K562 (cell line): Measurements from ENCODE around the gene MRPL40. TPM values are rescaled to one million over a fixed set of nuclear protein-coding genes. Genes with fewer than 3 reads are reported as not detected.

Experiments
- ASH1L ChIP-seq: fragments of 450-650 bp; IDR thresholded peaks from 2 replicates; pipeline ENCODE4 v1.6.1; 2018; ENCODE audit warnings: borderline replicate concordance, mild to moderate bottlenecking, low read depth; ENCODE audit not compliant: partially characterized antibody
- BCLAF1 ChIP-seq, 2 experiments: fragments of 450-650 bp in 1 of 2; IDR thresholded peaks; 2 replicates each; pipeline ENCODE4 v1.6.1; 2011 to 2017; ENCODE audit warnings: low read depth in 2 of 2, antibody characterized with exemption in 1 of 2, borderline replicate concordance in 1 of 2, low read length in 1 of 2, mild to moderate bottlenecking in 1 of 2, mixed read lengths in 1 of 2; ENCODE audit not compliant: control insufficient read depth in 1 of 2
- DDX20 ChIP-seq: fragments of 450-650 bp; IDR thresholded peaks from 2 replicates; pipeline ENCODE4 v1.6.1; 2016; ENCODE audit warnings: missing genetic modification characterization, low read depth, mild to moderate bottlenecking, missing compliant biosample characterization, moderate library complexity
- ETV1 ChIP-seq: fragments of 450-650 bp; conservative IDR thresholded peaks from 2 replicates; pipeline ENCODE4 v1.6.1; 2016; ENCODE audit warnings: missing genetic modification characterization, control low read depth, low read depth, missing compliant biosample characterization
- GTF2F1 ChIP-seq: IDR thresholded peaks from 2 replicates; pipeline ENCODE4 v1.6.1; 2011; ENCODE audit warnings: low read depth, low read length, improper control_type of control experiment
- HDGF ChIP-seq: fragments of 450-650 bp; IDR thresholded peaks from 2 replicates; pipeline ENCODE4 v1.6.1; 2016
- IFI16 ChIP-seq: fragments of 250-450 bp; sonication (Bioruptor Pico); IDR thresholded peaks from 2 replicates; pipeline ENCODE4 v2.1.2; 2022; ENCODE audit warnings: mild to moderate bottlenecking, inconsistent platforms
- JUND ChIP-seq, 2 experiments: IDR thresholded peaks; 2 replicates in 1 of 2; 3 replicates in 1 of 2; pipeline ENCODE4 v1.6.1; 2011; ENCODE audit warnings: borderline replicate concordance in 2 of 2, low read depth in 2 of 2, low read length in 2 of 2, improper control_type of control experiment in 1 of 2, missing biosample characterization in 1 of 2, missing genetic modification characterization in 1 of 2, missing genetic modification reagents in 1 of 2
- PPARD ChIP-seq: fragments of 250-450 bp; sonication (Bioruptor Pico); IDR thresholded peaks from 2 replicates; pipeline ENCODE4 v1.8.0; 2022; ENCODE audit warnings: inconsistent platforms, mild to moderate bottlenecking, moderate library complexity
- SMC3 ChIP-seq: conservative IDR thresholded peaks from 2 replicates; pipeline ENCODE4 v1.6.1; 2011; ENCODE audit warnings: low read depth, low read length, improper control_type of control experiment; ENCODE audit not compliant: insufficient read depth
- TEAD2 ChIP-seq: fragments of 450-650 bp; IDR thresholded peaks from 2 replicates; pipeline ENCODE4 v1.6.1; 2016; ENCODE audit warnings: missing genetic modification characterization, control low read depth, missing compliant biosample characterization
- TFAM ChIP-seq: fragments of 250-450 bp; sonication (Bioruptor Pico); conservative IDR thresholded peaks from 2 replicates; pipeline ENCODE4 v1.5.0; 2021; ENCODE audit warnings: mild to moderate bottlenecking, moderate library complexity
- ZBTB5 ChIP-seq: fragments of 450-650 bp; IDR thresholded peaks from 2 replicates; pipeline ENCODE4 v1.6.1; 2017; ENCODE audit warnings: antibody characterized with exemption
- ZNF407 ChIP-seq: fragments of 450-650 bp; IDR thresholded peaks from 2 replicates; pipeline ENCODE4 v1.6.1; 2016; ENCODE audit warnings: low read depth
- ZNF764 ChIP-seq: fragments of 250-450 bp; sonication (Bioruptor Pico); IDR thresholded peaks from 2 replicates; pipeline ENCODE4 v1.4.0; 2020; ENCODE audit warnings: low read depth, mild to moderate bottlenecking, moderate library complexity
- polyA plus RNA-seq, 8 experiments: library from polyadenylated mRNA; depleted of rRNA in 4 of 8; stranded (reverse) in 5 of 8; unstranded in 3 of 8; fragments of >200 nt; fragmentation: Nextera tagmentation in 2 of 8; fragmentation: Illumina TruSeq in 1 of 8; extraction: Ambion mirVana in 2 of 8; extraction: Trizol in 1 of 8; gene quantifications; 2 replicates each; pipeline versions ENCODE4 v1.2.1 to v1.2.3, GENCODE V29; 2011 to 2014; ENCODE audit warnings: inconsistent platforms in 1 of 8, missing spikeins in 1 of 8
- total RNA-seq, 7 experiments: library from RNA; depleted of rRNA in 6 of 7; stranded (reverse); fragments of >200 nt in 6 of 7; fragmentation: Illumina TruSeq in 2 of 7; extraction: Trizol in 2 of 7; gene quantifications; 2 replicates each; pipeline versions ENCODE4 v1.2.1 to v1.2.3, GENCODE V29; 2011 to 2021; ENCODE audit warnings: low replicate concordance in 1 of 7

Gene MRPL40
- total and polyA plus RNA-seq, 9 of the 15 experiments (the other 6 are each of a cell fraction or from before 2014, with no cell fraction given) = 132 to 652 (median 208) TPM

- TF ChIP-seq GTF2F1 (no peak), ZNF764 (CRISPR knock-in tag) (no peak), JUND (IDR thresholded peaks at IDR 0.05; ENCODE audit: borderline replicate concordance, low read depth, low read length) (no peak), JUND (tag; IDR thresholded peaks at IDR 0.05; ENCODE audit: borderline replicate concordance, low read depth, low read length) (no peak), TFAM (CRISPR knock-in tag) (no peak), ASH1L (no peak), SMC3 (no peak), HDGF (peak; percentile 18; the same call in 1 of the 2 replicates), ZNF407 (no peak), BCLAF1 (IDR thresholded peaks at IDR 0.05; ENCODE audit: borderline replicate concordance in 1 of 2, control insufficient read depth in 1 of 2, low read depth in 2 of 2, low read length in 1 of 2) (no peak), PPARD (CRISPR knock-in tag) (no peak; the same call in 1 of the 2 replicates), IFI16 (0 out of 2 replicates have a peak, but pooled peaks have one; percentile 5), ETV1 (tag) (no peak), TEAD2 (no peak; the same call in 1 of the 2 replicates), DDX20 (no peak), ZBTB5 (no peak)
Measured at GRCh38 chr22:19398206-19398605, 34.1 kb upstream of the MRPL40 start (continued).
